Endothelial cell of umbilical vein (primary cell): ENCODE measurements around the gene ERGIC1. TPM values are rescaled to one million over a fixed set of nuclear protein-coding genes. Genes with fewer than 3 reads are reported as not detected.
A peak's percentile ranks its signal among the peaks of the same experiment; 100 is the strongest.

Experiments
- BruUV-seq: library from RNA; stranded (reverse); fragments of 400-500 nt; replicated peaks from 2 replicates; lab custom pipeline; 2021; lab: Mats Ljungman, UMichigan
- CTCF ChIA-PET: fragments of 300-600, 350-600 bp; sonication (Branson Sonifier 250); formaldehyde crosslinking; loops from one replicate; lab custom pipeline; 2021; ENCODE audit warnings: antibody characterized with exemption, inconsistent platforms; lab: Charles Lee
- POLR2A ChIA-PET: fragments of 300-600, 350-600 bp; sonication (Branson Sonifier 250); formaldehyde crosslinking; loops from one replicate; lab custom pipeline; 2021; ENCODE audit warnings: antibody characterized with exemption, inconsistent platforms; lab: Charles Lee
- DNase-seq: peaks from one replicate; pipeline ENCODE4 v3.0.0-alpha.2; 2011; ENCODE audit warnings: low read depth, low spot score
- FAIRE-seq: peaks from 2 replicates; lab custom pipeline; 2011; peaks lifted over from hg19 to GRCh38; lab: Jason Lieb, UNC
- H2AFZ ChIP-seq: 2 replicates; pipeline ENCODE4 v1.6.0; 2012; ENCODE audit warnings: low read depth, low read length, control low read depth, inconsistent platforms
- H3K27ac ChIP-seq: 2 replicates; pipeline ENCODE4 v1.5.1; 2011; ENCODE audit warnings: low read depth, mild to moderate bottlenecking, control low read depth, low read length, moderate library complexity; ENCODE audit not compliant: insufficient read depth
- H3K27me3 ChIP-seq, 2 experiments: 2 replicates each; pipeline versions ENCODE4 v1.6.0 to v1.6.1; 2011; ENCODE audit warnings: low read length in 2 of 2, mixed read lengths in 1 of 2; ENCODE audit not compliant: control insufficient read depth in 2 of 2, insufficient read depth in 2 of 2
- H3K36me3 ChIP-seq, 2 experiments: 2 replicates in 1 of 2; 3 replicates in 1 of 2; pipeline ENCODE4 v1.5.1; 2011; ENCODE audit warnings: low read length in 2 of 2, mild to moderate bottlenecking in 1 of 2, moderate library complexity in 1 of 2; ENCODE audit not compliant: control insufficient read depth in 2 of 2, insufficient read depth in 2 of 2; ENCODE audit errors: extremely low read depth in 1 of 2
- H3K4me1 ChIP-seq: 3 replicates; pipeline ENCODE4 v1.5.1; 2011; ENCODE audit warnings: mild to moderate bottlenecking, low read length; ENCODE audit not compliant: control insufficient read depth, insufficient read depth; ENCODE audit errors: extremely low read depth
- H3K4me2 ChIP-seq: 2 replicates; pipeline ENCODE4 v1.6.1; 2011; ENCODE audit warnings: low read length, control low read depth, mixed read lengths; ENCODE audit not compliant: insufficient read depth
- H3K4me3 ChIP-seq, 3 experiments: fragments of 200-600 bp in 1 of 3; sonication (generic), shearing (Covaris generic) in 1 of 3; replicated peaks in 1 of 3; 2 replicates each; pipeline ENCODE4 v1.5.1; 2011 to 2016; ENCODE audit warnings: control low read depth in 3 of 3, low read length in 3 of 3, mild to moderate bottlenecking in 2 of 3, inconsistent platforms in 1 of 3, low read depth in 1 of 3, moderate library complexity in 1 of 3; ENCODE audit not compliant: insufficient read depth in 1 of 3
- H3K79me2 ChIP-seq: 2 replicates; pipeline ENCODE4 v1.6.0; 2012; ENCODE audit warnings: low read length, inconsistent platforms; ENCODE audit not compliant: control insufficient read depth, insufficient read depth
- H3K9ac ChIP-seq: replicated peaks from 2 replicates; pipeline ENCODE3; 2011; ENCODE audit warnings: low read length, control low read depth; ENCODE audit not compliant: insufficient read depth; ENCODE audit errors: extremely low read depth
- H3K9me1 ChIP-seq: replicated peaks from 3 replicates; pipeline ENCODE4 v1.6.0; 2011; ENCODE audit warnings: mild to moderate bottlenecking, low read length; ENCODE audit not compliant: control insufficient read depth, insufficient read depth; ENCODE audit errors: extremely low read depth
- H3K9me3 ChIP-seq: replicated peaks from 2 replicates; pipeline ENCODE4 v1.5.1; 2012; ENCODE audit warnings: low read length, inconsistent platforms; ENCODE audit not compliant: control insufficient read depth, insufficient read depth
- H4K20me1 ChIP-seq: replicated peaks from 2 replicates; pipeline ENCODE3; 2011; ENCODE audit warnings: mild to moderate bottlenecking, low read length; ENCODE audit not compliant: control insufficient read depth, insufficient read depth; ENCODE audit errors: extremely low read depth
- EZH2 ChIP-seq: IDR thresholded peaks from 2 replicates; pipeline ENCODE4 v1.6.1; 2012; ENCODE audit warnings: borderline replicate concordance, low read depth, mild to moderate bottlenecking, moderate library complexity, low read length, inconsistent platforms; ENCODE audit not compliant: severe bottlenecking
- FOS ChIP-seq: IDR thresholded peaks from 2 replicates; pipeline ENCODE4 v1.6.1; 2011; ENCODE audit warnings: mild to moderate bottlenecking, low read length, moderate library complexity, borderline replicate concordance; ENCODE audit not compliant: insufficient read depth
- GATA2 ChIP-seq: IDR thresholded peaks from 2 replicates; pipeline ENCODE4 v1.7.0; 2011; ENCODE audit warnings: low read depth, mild to moderate bottlenecking, moderate library complexity, mixed read lengths, low read length; ENCODE audit not compliant: insufficient read length, insufficient read depth
- JUN ChIP-seq: IDR thresholded peaks from 2 replicates; pipeline ENCODE4 v1.6.1; 2011; ENCODE audit warnings: borderline replicate concordance, low read depth; ENCODE audit not compliant: insufficient read length, insufficient read depth
- MYC ChIP-seq: IDR thresholded peaks from one replicate; pipeline ENCODE4 v1.6.1; 2011; ENCODE audit warnings: mild to moderate bottlenecking, low read depth, low read length
- POLR2AphosphoS5 ChIP-seq: IDR thresholded peaks from 2 replicates; pipeline ENCODE4 v1.6.1; 2012; ENCODE audit warnings: low read depth, mild to moderate bottlenecking, control low read depth, low read length, moderate library complexity; ENCODE audit not compliant: insufficient read depth
- dilution Hi-C: fragments of 300-500 bp; cut with MboI; formaldehyde crosslinking; loops from one replicate; pipeline ENCODE4 v1.15.0; 2019; ENCODE audit warnings: low sequenced_read_pairs; ENCODE audit not compliant: extremely low pct_ligation_motif_present
- intact Hi-C: fragments of 100-400 bp; cut with micrococcal nuclease; formaldehyde crosslinking; loops from one replicate; pipeline ENCODE4 v1.10.0; 2022
- polyA plus RNA-seq, 4 experiments: library from polyadenylated mRNA; depleted of rRNA in 3 of 4; stranded (reverse) in 3 of 4; unstranded in 1 of 4; fragments of >200 nt; gene quantifications; 2 replicates each; pipeline versions ENCODE4 v1.2.1 to v1.2.3, GENCODE V29; 2011 to 2012; ENCODE audit warnings: missing spikeins in 1 of 4
- total RNA-seq: library from RNA; stranded (reverse); gene quantifications from 2 replicates; pipeline ENCODE4 v1.2.3, GENCODE V29; 2021
- TF ChIP-seq, protein P1 (sequence below): IDR thresholded peaks from 2 replicates; pipeline ENCODE4 v1.6.1; 2011; ENCODE audit not compliant: insufficient read depth, insufficient read length
- TF ChIP-seq, protein P2 (sequence below), 2 donors: IDR thresholded peaks; 1 replicate in 1 of 2; 2 replicates in 1 of 2; pipeline ENCODE4 v1.5.1; 2011; ENCODE audit warnings: low read length in 2 of 2, mild to moderate bottlenecking in 2 of 2, moderate library complexity in 2 of 2, control low read depth in 1 of 2, inconsistent platforms in 1 of 2, low read depth in 1 of 2; ENCODE audit not compliant: insufficient read depth in 1 of 2; ENCODE audit errors: extremely low read depth in 1 of 2

Gene ERGIC1
- total and polyA plus RNA-seq, 2 donors (not counting 3 experiments of a cell fraction or from before 2014, with no cell fraction given) = 105 to 109 TPM

DNA sequence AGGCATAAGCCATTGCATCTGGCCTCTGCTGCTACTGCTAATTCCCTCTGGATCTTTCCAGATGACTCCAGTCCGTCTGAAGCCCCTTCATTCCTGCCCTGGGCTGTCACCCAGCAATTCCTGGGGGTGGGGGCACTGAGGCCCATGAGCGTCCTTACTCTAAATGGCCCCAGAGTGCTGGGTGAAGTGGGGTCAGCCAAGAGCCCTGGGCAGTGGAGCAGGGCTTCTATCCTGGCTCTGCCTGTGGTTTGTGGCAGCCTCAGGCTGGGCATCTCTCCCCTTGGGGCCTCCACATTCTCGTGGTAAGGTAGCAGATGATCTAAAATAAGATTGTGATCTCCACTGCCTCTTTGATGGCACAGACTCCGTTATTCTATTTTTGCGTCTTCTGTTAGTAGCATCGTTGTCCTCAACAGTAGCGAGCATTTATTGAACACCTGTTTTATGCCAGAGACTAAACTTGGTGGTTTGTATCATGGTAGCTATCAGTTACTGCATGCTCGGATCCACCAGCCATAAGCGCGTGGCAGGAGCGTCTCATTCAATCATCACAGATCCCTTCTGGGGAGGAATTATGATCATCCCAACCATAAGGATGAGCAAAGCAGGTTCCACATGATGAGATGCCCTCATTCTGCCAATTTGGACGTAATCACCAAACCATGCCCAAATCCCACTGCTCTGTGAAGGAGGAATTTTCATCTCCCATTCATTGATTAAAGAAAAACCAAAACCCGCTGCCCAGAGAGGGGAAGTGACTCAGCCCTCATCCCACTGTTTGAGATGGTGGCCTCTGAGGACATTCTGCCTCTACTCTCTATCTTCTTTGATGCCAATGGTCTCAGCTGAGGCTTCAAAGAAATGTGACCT lies 41.1 kb upstream of the ERGIC1 start:
- dilution Hi-C loops = no loop called here
- POLR2A ChIA-PET = no interaction called here
- TF ChIP-seq FOS = no peak
- no peak for TF ChIP-seq GATA2
- no peak for TF ChIP-seq POLR2AphosphoS5
- TF ChIP-seq MYC = no peak
- no peak for TF ChIP-seq JUN
- TF ChIP-seq, protein P1, sequence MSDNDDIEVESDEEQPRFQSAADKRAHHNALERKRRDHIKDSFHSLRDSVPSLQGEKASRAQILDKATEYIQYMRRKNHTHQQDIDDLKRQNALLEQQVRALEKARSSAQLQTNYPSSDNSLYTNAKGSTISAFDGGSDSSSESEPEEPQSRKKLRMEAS = no peak
- no peak for TF ChIP-seq EZH2
- TF ChIP-seq, protein P2, sequence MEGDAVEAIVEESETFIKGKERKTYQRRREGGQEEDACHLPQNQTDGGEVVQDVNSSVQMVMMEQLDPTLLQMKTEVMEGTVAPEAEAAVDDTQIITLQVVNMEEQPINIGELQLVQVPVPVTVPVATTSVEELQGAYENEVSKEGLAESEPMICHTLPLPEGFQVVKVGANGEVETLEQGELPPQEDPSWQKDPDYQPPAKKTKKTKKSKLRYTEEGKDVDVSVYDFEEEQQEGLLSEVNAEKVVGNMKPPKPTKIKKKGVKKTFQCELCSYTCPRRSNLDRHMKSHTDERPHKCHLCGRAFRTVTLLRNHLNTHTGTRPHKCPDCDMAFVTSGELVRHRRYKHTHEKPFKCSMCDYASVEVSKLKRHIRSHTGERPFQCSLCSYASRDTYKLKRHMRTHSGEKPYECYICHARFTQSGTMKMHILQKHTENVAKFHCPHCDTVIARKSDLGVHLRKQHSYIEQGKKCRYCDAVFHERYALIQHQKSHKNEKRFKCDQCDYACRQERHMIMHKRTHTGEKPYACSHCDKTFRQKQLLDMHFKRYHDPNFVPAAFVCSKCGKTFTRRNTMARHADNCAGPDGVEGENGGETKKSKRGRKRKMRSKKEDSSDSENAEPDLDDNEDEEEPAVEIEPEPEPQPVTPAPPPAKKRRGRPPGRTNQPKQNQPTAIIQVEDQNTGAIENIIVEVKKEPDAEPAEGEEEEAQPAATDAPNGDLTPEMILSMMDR (IDR thresholded peaks at IDR 0.05; ENCODE audit: extremely low read depth in 1 of 2, insufficient read depth in 1 of 2, low read depth in 1 of 2, low read length in 2 of 2) = no peak
- Histone ChIP-seq H2AFZ (no peak overlapping the region), H3K27ac (no peak overlapping the region), H3K4me3 (no peak overlapping the region), H3K27me3 (no peaks in the 10 kb centered on the region), H3K4me1 (peaks cover 46% of the 10 kb centered on the region), H3K79me2 (no peaks in the 10 kb centered on the region), H4K20me1 (no peaks in the 10 kb centered on the region), H3K36me3 (no peaks in the 10 kb centered on the region), H3K9me1 (no peaks in the 10 kb centered on the region), H3K9ac (no peak overlapping the region), H3K4me2 (no peak overlapping the region), H3K9me3 (no peaks in the 10 kb centered on the region)
- FAIRE-seq (peak; percentile 28), DNase-seq (no peak)
- CTCF ChIA-PET = interaction anchor here (0.5 to 4.5 kb wide), 4 partner anchors 12 to 78 kb away, joined by 3 to 44 read pairs (median 5); partner anchors contain the start of gene DUSP1
- BruUV-seq = no TSS peak
- intact Hi-C loops = no loop called here
